Fibroblast of peridontal ligament (primary cell): ENCODE measurements around the gene ZMYM2.

Experiments
- DNase-seq: peaks from one replicate; pipeline ENCODE4 v3.0.0-alpha.2; 2010; ENCODE audit errors: extremely low read depth

ZMYM2 gene

GRCh38 chr13:20045950-20046548 is 87.5 kb downstream of the ZMYM2 start:
- no peak for DNase-seq

GRCh38 chr13:20049558-20050473 is 91.3 kb downstream of the ZMYM2 start:
- DNase-seq: no peak

GRCh38 chr13:20051366-20051765 is 92.8 kb downstream of the ZMYM2 start:
- no peak for DNase-seq

- no peak for DNase-seq
Measured at GRCh38 chr13:20053016-20053415, 94.5 kb downstream of the ZMYM2 start.

DNA sequence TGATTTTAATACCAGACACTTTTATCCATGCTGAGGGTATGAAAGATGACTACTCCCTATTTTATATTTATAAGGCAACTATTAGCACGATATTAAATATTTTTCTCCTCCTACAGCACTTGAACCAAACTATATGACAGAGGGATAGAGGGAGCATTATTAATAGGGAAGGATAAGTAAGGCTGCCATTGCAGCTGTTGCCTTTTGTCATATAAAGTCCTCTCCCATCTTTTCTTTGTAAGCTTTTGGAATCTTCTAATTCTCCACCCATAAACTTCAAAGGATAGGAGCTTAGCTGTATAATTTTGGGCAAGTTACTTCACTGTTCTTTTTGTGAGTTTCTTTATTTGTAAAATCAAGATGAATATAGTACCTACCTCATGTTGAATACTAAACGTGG is 95.4 kb downstream of the ZMYM2 start:
- no peak for DNase-seq

DNA sequence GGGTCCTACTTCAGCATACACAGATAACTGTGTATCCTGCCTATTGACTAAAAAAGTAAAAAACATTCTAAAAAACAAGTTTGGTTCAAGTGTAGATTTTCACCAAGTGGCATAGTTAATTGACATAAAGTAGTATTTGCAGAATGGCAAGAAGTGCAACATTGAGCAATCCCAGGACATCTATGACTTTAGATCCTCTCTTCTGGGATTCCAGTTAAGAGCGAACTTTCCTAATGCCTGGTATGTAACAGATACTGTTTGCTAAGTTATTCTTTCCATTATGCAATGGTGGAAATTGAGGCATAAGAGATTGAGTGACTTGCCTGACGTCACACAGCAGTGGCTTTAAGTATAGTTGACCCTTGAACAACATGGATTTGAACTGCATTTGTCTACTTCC is 96.1 kb downstream of the ZMYM2 start:
- DNase-seq: no peak

DNA sequence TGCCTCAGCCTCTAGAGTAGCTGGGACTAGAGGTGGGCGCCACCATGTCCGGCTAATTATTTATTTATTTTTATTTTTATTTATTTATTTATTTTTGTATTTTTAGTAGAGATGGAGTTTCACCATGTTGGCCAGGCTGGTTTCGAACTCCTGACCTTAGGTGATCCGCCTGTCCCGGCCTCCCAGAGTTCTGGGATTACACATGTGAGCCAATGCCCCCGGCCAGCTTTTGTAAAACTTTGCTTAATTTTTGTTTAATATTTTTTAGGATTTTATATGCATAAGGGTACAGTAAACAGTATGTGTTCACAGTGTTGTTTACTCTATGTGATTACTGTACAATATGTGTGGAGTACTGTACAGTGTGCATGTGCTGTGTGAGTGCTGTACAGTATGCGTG is 98.7 kb downstream of the ZMYM2 start:
- DNase-seq: no peak

DNA sequence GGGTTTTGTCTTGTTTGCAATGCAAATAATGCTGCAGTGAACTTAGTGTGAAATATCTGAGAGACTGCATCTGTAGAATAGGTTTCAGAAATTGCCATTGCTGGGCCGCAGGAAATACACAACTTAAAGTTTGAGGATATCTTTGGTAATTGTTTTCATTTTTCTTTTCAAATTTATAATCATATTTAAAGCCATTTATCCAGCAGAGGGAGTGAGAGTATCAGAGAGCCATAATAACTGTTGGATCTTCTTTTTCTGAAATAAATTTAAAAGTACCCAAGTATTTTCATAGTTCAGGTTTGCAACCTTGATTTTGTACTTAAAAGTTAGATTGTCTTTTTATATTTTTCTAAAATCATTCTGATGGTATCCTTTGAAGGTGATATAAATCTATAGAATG is 99.4 kb downstream of the ZMYM2 start:
- DNase-seq: peak; percentile 13

GRCh38 chr13:20058476-20058875 is 99.9 kb downstream of the ZMYM2 start:
- no peak for DNase-seq

GRCh38 chr13:20064128-20064527 is 105.6 kb downstream of the ZMYM2 start:
- peak; percentile 35 for DNase-seq

DNA sequence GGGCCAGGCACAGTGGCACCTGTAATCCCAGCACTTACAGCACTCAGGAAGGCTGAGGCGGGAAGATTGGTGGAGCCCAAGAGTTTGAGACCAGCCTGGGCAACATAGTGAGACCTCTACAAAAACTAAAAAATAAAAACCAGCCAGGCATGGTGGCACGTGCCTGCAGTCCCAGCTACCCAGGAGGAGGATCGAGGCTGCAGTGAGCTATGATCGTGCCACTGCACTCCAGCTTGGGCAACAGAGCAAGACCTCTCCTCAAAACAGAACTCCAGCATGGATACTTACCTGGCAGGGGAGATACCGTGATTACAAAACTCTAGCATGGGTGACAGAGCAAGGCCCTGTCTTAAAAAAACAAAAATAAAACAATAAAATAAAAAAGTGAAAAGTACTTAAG is 107.0 kb downstream of the ZMYM2 start:
- DNase-seq: no peak

DNA sequence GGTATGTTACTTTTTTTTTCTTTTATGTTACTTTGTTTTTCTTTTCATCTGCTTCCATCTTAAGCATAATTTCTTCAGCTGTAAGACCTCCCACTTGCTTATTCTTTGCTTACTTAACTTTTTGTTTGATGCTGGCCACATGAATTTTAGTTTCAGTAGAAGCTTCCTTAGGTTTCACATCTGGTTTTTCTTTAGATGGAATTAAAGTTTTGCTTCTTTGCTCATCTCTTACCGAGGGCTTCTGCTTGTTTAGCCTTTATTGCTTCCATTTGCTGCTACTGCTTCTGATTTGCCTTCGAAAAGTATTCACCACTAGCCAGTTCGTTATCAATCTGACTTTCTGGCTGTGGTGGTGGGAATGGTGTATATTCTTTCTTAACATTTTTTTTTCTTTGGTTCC is 111.4 kb downstream of the ZMYM2 start:
- DNase-seq: peak; percentile 70

DNA sequence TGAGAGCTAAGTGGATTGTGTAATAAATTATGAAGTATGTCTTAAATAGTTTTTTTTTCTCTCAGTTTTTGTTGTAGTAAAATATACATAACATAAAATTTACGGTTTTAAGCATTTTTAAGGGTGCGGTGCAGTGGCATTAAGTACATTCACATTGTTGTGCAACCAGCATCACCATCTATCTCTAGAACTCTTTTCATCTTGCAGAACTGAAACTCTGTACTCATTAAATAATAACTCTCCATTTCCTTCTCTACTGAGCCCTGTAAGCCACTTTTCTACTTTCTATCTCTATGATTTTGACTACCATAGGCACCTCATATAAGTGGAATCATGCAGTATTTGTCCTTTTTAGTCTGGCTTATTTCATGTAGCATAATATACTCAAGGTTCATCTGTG is 115.2 kb downstream of the ZMYM2 start:
- DNase-seq: no peak

DNA sequence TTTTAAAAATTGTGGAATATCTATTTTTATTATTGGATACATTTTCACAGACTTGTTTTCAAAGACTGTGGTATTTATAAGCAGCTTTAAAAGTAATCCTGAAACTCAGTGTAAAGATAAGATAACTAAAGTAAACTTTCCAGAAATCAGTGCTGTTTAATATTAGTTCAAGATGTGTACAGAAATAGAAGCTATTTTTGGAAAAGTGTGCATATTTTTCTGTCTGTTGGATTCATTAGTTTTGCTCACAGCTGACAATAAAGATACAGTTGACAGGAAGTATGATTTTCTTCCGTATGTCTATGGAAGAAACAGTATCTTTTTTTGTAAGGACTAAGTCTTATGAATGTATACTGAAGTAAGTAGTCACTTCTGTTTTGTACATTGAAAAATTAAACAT is 116.4 kb downstream of the ZMYM2 start:
- DNase-seq: no peak

DNA sequence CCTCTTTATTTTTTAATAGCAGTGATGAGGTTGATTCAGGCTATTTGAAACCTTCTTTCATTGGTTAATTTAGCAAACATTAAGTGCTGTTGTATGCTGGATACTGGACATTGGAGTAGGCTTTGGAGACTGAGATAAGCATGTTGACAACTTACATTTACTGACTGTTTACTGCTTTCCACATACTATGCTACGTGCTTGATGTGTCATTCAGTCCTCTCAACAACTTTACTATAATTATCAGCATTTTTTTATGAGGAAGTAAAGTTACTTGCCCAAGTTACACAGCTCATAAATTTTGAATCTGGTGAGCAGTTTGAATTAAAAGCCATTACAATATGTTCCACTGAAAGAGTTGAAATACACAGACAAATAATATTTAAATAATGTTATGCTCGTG is 118.6 kb downstream of the ZMYM2 start:
- DNase-seq: no peak

GRCh38 chr13:20080377-20081164 is 122.0 kb downstream of the ZMYM2 start:
- no peak for DNase-seq

GRCh38 chr13:20090349-20090748 is 131.8 kb downstream of the ZMYM2 start:
- DNase-seq: peak; percentile 30

DNA sequence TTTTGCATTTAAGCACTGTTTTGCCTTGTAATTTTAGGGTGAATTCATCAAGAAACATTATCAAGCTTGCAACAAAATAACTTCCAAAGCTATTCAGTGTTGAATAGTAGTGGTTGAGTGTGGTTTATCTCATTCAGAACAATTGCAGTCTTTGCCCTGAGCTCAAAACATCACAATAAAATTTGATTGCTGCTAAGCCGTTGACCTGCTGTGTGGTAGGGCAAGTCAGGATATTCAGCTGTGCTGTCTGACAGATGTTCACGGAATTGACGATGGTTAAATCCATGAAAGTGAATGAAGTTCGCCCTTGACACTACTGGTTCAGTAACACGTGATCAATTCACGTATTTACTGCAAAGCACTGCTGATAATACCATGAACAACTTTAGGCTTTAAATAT is 135.4 kb downstream of the ZMYM2 start:
- no peak for DNase-seq

- no peak for DNase-seq
Measured at GRCh38 chr13:20099319-20099718, 140.8 kb downstream of the ZMYM2 start.

GRCh38 chr13:20101467-20102316 is 143.2 kb downstream of the ZMYM2 start:
- no peak for DNase-seq

- DNase-seq: no peak
Measured at GRCh38 chr13:20102525-20103180, 144.1 kb downstream of the ZMYM2 start.
